PFSK-1 (cell line): ENCODE data around the gene P2RY6.

ENCODE experiments used
- POLR2AphosphoS5 ChIP-seq: IDR thresholded peaks from 2 replicates; pipeline ENCODE4 v1.6.1; 2012; ENCODE audit warnings: low read depth, mild to moderate bottlenecking, control low read depth, low read length, moderate library complexity
- REST ChIP-seq, 2 experiments: IDR thresholded peaks; 2 replicates each; pipeline versions ENCODE4 v1.6.1 to v1.8.0; 2011 to 2012; ENCODE audit warnings: low read depth in 2 of 2, low read length in 2 of 2, control low read depth in 1 of 2, inconsistent platforms in 1 of 2, mild to moderate bottlenecking in 1 of 2, moderate library complexity in 1 of 2; ENCODE audit not compliant: insufficient read depth in 1 of 2
- SIN3A ChIP-seq: IDR thresholded peaks from 2 replicates; pipeline ENCODE4 v1.6.1; 2012; ENCODE audit warnings: mild to moderate bottlenecking, low read length, moderate library complexity, borderline replicate concordance; ENCODE audit not compliant: insufficient read depth
- TAF1 ChIP-seq: IDR thresholded peaks from 2 replicates; pipeline ENCODE4 v1.6.1; 2012; ENCODE audit warnings: low read length, control low read depth, borderline replicate concordance; ENCODE audit not compliant: insufficient read depth

- TF ChIP-seq TAF1: no peak
- TF ChIP-seq POLR2AphosphoS5: no peak
- TF ChIP-seq SIN3A: no peak
- no peak for TF ChIP-seq REST (IDR thresholded peaks at IDR 0.05; ENCODE audit: insufficient read depth in 1 of 2, low read depth in 2 of 2, low read length in 2 of 2)
Observed at GRCh38 chr11:73236205-73236765, 35.9 kb upstream of the P2RY6 start.
